Stimulated activated CD8-positive, alpha-beta memory T cell treated with anti-CD3 and anti-CD28 coated beads, Interleukin-15, amount 100 ng/mL, for 24 hours (primary cell): ENCODE measurements around the gene PRSS38.

Experiments used
- DNase-seq: peaks from one replicate; pipeline ENCODE4 v3.0.0-alpha.2; 2020; ENCODE audit warnings: low read depth

Gene PRSS38

GRCh38 chr1:227779021-227779441 is 36.4 kb upstream of the PRSS38 start:
- no peak for DNase-seq

DNA sequence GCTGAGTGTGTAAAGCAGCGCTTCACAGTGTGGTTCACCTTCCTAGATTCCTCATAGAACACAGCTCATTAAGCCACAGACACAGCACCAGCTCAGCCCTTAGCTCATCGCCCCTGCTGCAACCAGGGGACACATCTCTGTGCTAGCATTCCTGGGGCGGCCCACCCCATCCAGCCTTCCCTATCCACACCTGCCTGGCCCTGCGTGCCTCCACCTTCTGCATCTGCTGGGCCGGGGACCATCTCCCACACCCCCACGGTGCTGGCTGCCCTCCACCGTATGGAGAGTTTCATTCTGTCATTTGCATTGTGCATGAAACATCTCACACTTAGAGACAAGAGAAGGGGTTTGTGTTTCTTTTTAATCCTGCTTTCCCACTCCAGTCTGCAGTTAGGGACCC is 35.8 kb upstream of the PRSS38 start:
- no peak for DNase-seq

DNA sequence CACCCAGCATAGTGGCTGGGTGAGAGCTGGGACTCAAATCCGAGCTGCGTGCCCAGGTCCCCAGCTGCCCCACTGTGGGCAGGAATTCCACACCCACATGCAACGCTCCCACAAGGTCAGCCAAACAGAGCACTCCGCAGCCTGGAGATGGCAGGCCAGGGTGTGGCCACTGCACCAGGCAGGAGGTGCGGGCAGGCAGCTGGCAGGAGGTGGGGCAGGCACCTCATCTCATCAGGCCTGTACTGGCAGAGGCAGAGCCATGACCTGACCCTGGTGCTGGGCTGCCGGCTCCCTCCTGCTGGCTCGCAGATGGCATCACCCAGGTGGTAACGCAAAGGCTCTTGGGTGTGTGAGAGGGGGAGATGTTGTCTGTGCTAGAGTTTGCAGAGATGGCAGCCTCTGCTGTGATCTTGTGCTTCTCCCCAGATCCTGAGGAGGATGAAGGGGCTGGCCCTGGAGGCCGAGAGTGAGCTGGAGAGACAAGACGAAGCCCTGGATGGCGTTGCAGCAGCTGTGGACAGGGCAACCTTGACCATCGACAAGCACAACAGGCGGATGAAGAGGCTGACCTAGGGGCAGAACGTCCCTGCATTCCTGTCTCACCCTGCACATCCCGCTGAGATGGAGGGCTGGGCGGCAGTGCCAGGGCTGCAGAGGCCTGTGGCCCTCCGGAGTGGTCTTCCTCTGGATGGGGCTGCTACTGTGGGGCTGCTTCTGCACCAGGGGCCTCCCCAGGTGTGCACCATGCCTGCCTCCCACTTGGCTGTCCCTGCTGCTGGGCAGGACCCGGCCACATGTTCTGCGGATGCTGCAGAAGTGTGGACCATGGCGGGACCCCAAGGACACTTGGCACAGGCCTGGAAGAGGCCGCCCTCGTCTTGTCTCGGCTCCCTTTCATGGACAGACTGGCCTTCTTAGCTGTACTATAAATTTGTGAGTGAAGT is 35.1 kb upstream of the PRSS38 start:
- DNase-seq: no peak

DNA sequence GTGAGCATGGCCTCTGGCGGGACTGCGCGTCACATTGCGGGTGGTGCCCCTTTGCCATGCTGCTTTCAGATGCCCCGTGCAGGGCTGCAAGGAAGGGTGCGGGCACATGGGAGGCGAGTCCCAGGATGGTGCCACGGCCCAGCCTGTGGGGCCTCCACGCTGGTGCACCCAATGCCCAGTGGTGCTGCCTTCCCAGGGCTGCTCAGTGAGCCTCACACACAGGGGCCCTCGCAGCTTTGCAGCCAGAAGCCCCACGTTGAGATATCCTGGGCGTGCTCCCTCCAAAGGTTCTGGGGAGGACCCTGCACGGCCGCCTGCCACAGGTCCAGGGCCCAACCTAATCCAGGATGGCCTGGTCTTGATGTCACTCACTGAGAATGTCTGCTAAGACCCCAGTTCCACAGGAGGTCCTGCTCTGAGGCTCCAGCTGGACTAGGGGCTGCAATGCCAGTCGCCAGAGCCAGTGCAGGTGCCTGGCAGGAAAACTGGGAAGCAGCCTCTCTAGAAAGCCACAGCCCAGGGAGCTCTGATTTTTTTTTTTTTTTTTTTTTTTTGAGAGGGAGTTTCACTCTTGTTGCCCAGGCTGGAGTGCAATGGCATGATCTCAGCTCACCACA is 34.1 kb upstream of the PRSS38 start:
- DNase-seq: no peak

- no peak for DNase-seq
Measured at GRCh38 chr1:227782226-227782625, 33.2 kb upstream of the PRSS38 start.

- no peak for DNase-seq
Measured at GRCh38 chr1:227785094-227785804, 30.2 kb upstream of the PRSS38 start.

- DNase-seq: no peak
Measured at GRCh38 chr1:227785805-227786671, 29.4 kb upstream of the PRSS38 start.

GRCh38 chr1:227786673-227787512 is 28.6 kb upstream of the PRSS38 start:
- no peak for DNase-seq

GRCh38 chr1:227787513-227788270 is 27.8 kb upstream of the PRSS38 start:
- DNase-seq: peak; percentile 84

GRCh38 chr1:227788271-227789083 is 27.0 kb upstream of the PRSS38 start:
- DNase-seq: peak; percentile 43

- no peak for DNase-seq
Measured at GRCh38 chr1:227789084-227790033, 26.1 kb upstream of the PRSS38 start.

DNA sequence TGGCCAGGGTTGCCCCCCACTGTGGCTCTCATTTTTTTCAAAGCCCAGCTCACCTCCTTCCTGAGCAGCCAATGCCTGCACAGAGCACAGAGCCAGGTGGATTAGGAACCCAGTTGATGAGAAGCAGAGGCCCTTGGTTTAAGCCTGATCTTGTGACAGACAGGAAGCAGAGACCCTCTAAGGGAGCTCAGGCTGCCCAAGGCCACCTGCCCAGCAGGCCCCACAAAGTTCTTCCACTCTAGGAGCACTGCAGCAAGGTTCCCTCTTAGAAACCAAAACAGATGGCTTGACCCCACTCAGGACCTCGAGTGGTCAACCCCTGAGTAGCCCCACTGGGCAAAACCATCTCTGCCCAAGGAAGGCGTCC is 25.5 kb upstream of the PRSS38 start:
- DNase-seq: no peak

DNA sequence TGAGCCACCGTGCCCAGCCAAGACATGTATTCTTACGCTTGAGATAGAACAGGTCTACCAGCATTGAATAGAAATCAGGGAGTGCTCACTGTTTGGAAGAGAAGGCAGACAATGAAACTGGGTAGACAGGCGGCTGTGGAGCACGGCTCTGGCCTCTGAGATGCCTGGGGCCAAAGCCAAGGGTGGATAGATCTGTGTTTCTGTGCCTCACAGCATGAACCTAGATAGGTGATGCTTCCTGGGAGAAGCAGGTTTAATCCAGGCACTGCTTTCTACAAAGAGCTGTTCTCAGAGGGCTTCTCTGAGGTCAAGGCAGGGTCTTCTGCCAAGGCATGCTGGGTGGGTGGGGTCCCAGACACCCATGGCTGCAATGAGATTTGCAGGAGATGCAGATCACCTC is 24.6 kb upstream of the PRSS38 start:
- no peak for DNase-seq

- no peak for DNase-seq
Measured at GRCh38 chr1:227791425-227792143, 23.9 kb upstream of the PRSS38 start.

GRCh38 chr1:227792216-227793078 is 23.0 kb upstream of the PRSS38 start:
- no peak for DNase-seq
